IPS DF 4.7 (cell line): ENCODE results near the gene LSMEM2.
"Not testable (repeated sequence)": the region's sequence is repeated elsewhere in the genome, so short reads cannot be mapped to it uniquely, and the experiment has no call there.

Source experiments
- DNase-seq: peaks from one replicate; pipeline ENCODE4 v3.0.0-alpha.2; 2013; ENCODE audit warnings: low spot score; ENCODE audit errors: extremely low read depth

LSMEM2 gene

DNA sequence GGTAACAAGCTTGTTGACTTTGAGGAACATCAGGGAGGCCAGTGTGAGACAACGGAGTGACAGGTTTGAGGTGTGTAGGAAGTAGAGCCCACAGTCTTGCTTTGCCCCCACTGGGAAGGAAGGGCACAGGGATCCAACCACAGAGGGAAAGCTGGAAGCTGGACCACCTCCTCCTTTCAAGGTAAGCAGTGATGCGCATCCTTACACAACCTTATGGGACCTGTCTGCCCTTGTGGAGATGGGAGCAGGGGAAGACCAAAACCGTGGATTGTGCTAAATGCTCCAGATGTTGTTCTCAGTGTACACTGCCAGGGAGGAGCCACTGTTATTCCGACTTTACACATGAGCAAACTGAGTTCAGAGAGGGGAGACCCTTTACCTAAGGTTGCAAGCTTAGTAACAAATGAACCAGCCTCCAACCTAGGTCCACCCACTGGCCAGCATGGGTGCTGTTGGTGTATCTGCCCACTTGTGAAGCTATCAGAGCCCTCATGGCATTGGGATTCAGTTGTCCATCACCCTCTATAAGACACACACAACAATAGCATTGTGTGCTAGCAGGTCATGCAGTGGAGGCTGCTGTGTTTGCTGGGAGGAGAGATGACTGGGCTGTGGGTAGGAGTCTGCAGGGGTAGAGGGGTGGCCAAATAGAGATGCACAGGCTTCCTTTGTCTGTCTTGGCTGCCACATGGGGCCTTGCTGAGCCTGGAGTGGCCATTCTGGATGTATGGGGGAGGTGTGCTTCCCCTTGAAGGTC, 586 bp upstream of the LSMEM2 start:
- no peak for DNase-seq

DNA sequence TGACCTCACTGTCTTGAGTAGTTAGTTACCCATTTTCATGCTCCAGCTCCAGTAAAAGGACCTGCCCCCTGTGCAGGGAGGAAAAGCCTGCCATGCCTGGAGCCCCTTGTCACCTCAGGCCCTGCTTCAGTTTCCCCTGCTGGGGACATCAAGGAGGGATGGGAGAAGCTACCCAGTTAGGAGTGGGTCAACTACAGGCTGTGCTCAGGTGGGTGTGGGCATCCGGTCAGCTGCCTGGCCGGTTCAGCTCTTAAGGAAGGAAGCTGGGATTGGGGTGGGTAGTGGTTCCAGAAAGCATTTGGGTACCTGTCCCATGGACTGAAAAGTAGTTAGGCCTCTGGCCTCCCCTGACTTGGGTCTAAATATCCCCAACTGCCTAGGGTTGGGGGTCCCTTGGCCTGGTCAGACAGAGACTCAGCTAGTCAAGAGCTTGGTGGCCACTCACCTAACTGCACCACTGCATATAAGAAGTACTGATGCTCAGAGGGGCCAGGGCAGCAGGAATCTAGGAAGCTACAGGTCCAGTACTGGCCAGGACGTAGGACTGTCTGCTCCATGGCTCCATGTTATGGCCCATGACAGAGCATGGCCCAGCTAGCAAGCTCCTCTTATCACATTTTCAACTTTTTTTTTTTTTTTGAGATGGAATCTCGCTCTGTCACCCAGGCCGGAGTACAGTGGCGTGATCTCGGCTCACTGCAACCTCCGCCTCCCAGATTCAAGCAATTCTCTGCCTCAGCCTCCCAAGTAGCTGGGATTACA, 549 bp downstream of the LSMEM2 start:
- no peak for DNase-seq

DNA sequence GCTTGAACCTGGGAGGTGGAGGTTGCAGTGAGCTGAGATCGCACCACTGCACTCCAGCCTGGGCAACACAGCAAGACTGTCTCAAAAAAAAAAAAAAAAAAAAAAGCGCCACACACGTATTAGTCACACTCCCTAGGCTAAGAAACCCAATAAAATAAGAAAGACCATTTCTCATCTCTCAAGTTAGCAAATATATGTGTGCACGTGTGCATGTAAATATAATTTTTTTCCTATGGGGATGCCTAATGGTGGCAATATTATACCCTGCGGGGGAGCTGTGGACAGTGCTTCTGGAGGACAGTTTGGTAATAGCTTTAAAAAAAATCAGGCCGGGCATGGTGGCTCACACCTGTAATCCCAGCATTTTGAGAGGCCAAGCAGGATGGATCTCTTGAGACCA, 5.2 kb downstream of the LSMEM2 start:
- DNase-seq, result not testable (repeated sequence)

DNA sequence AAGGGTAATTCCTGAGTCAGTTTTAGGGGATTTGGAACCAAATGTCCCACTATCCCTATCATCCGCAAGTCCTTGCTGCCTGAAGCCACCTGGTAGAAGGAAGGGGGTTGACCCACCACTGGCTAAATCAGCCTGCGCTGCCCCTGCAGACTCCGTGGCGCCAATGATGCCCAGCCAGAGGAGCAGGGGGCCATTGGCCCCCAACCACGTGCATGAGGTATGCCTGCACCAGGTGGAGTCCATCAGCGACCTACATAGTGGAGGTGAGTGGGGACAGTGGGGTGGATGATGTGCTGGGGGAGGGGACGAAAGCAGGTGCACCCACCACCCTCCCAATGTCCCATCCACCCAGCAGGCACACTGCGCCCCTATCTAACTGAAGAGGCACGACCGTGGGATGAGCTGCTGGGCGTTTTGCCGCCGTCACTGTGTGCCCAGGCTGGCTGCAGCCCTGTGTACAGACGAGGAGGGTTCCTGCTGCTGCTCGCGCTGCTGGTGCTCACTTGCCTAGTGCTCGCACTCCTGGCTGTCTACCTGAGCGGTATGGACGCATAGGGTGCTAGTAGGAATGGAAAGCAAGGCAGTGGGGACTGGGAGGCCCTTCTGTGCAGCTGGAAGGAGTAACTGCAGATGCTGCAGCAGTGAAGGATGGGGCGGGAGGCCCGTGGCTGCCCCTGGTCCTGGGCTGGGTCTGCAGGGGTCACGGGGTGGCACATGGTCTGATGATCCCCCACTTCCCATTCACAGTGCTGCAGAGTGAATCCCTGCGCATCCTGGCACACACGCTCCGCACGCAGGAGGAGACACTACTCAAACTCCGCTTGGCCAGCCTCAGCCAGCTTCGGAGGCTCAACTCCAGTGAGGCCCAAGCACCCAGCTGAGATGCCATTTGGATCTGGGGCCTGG, 7.7 kb downstream of the LSMEM2 start:
- DNase-seq, result no peak

DNA sequence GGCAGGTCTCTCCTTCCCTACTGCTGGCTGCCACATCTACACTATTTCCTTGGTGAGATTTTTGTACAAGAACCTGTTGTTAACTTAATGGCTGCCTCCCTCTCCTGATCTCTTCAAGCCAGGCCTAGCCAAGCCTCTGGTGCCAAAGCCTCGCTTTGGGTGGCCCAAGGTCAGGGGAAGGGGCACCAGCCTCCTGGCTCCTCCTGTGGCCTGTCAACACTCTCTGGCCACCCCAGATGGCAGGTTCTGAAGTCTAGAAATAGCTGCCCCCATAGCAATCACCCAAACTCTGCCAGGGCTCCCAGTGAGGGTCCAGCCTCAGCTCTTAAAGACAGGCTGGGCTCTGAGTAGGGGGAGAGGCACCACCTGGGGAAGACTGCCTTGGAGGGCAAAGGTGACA, 8.4 kb downstream of the LSMEM2 start:
- DNase-seq, result no peak

DNA sequence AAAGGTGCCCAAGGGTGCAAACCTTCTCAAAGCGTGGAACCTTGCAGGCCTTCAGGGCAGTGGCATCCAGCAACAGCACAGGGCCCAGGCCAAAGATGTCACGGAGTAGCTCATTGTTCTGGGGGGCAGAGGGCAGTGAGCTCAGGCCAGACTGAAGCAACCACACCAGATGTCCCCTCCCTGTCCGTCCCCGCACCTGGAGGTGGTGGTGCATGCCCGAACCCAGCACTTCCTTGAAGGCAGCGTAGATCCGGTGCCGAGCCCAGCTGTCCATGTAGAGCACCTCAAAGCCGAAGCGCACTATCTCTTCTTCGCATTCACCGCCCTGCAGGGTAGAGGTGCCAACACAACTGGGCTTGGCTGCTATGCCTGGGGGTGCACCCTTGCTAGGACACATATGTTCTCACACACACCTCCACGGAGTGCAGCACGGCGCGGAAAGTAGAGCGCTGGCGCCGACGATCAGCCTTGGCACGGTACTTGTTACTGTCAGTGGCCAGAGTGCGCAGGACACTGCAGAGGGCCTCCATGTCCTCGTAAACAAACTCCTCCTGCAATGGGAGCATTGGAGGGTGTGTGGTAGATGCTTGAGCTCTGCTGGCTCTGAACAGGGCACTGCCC, 9.6 kb downstream of the LSMEM2 start:
- DNase-seq, result no peak

DNA sequence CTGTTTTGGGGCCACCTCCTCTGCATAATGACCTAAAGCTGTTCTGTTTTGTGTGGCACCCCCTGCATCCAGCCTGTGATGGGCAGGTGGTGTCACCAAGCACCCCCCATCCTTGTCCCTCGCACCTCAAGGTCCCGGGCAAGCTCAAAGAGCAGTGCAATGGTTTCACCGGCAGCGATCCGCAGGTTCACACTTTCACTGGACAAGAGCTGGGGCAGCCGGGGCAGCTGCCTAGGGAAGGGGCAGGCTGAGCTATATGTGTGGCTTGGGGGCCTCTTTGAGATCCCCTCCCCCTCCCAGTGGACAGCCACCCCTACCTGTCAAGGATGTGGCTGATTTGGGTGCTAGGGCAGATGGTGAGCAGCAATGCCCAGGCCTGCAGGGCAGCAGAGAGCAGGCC, 10.2 kb downstream of the LSMEM2 start:
- DNase-seq, result no peak

DNA sequence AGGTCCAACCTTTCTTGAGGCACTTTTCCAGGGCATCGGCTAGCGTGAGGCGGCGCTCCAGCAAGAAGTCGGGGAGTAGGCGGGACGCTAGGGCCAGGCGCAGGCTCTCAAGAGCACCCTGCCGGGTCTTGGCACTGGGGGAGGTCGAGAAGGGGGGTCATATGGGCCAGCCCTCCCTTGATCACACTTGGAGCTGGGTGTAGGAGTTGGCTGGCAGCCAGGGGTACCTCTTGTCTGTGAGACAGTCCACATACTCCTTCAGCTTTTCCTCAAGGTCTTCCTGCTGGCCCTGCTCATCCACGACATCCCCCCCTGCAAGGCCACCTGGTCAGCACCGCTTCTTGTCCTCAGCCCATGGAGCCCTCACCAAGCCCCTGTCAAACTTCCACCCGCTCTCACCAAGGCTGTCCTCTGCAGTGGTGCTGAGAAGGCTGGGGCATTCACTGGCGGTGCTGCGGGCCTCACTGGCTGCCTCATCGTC, 11.3 kb downstream of the LSMEM2 start:
- no peak for DNase-seq

DNA sequence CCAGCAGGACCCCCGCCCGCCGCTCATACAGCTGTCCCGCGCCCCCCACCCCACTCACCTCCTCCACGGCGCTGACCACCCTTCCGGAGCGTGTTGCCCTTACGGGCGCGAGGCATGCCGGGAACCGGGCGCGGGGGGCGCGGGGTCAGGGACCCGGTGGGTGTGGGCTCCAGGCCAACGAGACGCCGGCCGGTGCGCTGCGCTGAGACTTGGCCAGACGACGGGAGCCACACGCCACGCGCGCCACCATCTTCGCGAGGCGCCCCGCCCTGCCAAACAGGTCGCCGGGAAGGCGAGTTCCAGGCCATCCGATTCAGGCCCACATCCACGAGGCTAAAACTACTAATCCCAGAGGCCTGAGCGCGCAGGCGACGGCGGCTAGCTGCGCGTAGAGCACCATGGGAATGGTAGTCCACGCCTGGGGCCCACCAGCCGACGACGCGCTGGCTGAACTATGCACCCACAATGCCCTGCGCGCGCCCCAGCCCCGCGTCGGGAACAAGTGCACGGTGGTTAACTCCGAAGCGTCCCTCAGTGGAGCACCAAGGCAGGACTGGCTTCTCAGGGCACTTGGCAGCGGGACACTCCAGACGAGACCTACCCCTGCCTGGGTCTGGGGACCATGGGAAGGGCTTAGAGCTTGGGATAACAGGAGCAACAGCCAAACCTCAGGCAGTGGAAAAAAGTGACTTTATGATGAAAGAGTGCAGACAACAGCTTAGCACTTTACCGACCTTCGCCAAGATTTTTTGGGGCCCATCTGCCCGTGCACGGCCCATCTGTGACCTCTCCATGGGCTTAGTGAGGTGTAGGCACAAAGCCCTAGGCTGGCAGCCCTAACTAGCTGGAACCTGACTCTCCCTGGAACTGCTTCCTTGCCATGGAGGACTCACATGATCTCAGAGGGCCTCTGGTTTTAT, 13.5 kb downstream of the LSMEM2 start, which contains the start of gene IFRD2:
Gene IFRD2 (minus strand): TSS at position 271 of the 920 bp plus-strand sequence. CDS start 155 bp downstream, at position 116.
- DNase-seq, result no peak

DNA sequence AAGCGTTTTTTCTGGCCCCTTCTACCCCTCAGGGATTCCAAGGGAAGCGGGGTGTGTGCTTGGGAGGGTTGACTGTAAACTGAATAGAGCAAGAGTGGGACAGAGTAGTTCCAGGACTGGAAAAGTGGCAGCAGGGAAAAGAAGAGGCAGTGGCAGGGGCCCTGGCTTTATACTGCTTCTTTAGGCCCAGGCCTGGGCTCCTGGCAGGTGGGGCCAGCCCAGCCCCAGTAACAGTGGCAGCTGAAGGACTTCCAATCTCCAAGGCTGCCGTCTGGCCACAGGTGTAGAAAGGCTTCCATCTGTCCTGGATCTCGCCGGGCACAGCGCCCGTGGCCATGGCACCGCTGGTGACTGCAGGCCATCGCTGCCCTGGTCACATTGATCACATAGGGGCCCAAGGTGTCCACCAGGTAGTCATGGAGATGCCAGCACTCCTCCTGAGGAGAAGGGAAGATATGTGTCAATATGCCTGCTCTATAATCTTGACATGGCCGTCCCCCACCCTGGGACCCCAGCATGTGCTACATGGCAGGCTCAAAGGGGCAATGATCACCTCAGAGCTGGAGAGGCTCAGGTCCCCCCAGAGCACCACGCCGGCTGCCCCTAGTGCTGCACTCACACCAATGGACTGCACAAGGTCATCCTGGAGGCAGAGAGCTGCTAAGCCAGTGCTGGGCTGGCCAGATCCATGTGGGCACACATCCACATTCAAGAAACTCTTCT, 14.4 kb downstream of the LSMEM2 start:
- no peak for DNase-seq

DNA sequence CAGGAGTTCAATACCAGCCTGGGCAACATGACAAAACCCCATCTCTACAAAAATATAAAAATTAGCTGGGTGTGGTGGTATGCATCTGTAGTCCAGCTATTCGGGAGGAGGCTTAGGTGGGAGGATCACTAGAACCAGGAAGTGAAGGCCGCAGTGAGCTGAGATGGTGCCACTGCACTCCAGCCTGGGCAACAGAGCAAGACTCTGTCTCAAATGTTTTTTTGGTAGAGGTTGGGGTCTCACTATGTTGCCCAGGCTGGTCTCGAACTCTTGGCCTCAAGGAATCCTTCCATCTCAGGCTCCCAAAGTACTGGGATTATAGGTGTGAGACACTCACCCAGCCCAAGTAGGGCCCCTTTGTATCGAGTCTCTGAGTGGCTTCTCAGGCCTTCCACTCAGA, 15.2 kb downstream of the LSMEM2 start:
- DNase-seq, result no peak

DNA sequence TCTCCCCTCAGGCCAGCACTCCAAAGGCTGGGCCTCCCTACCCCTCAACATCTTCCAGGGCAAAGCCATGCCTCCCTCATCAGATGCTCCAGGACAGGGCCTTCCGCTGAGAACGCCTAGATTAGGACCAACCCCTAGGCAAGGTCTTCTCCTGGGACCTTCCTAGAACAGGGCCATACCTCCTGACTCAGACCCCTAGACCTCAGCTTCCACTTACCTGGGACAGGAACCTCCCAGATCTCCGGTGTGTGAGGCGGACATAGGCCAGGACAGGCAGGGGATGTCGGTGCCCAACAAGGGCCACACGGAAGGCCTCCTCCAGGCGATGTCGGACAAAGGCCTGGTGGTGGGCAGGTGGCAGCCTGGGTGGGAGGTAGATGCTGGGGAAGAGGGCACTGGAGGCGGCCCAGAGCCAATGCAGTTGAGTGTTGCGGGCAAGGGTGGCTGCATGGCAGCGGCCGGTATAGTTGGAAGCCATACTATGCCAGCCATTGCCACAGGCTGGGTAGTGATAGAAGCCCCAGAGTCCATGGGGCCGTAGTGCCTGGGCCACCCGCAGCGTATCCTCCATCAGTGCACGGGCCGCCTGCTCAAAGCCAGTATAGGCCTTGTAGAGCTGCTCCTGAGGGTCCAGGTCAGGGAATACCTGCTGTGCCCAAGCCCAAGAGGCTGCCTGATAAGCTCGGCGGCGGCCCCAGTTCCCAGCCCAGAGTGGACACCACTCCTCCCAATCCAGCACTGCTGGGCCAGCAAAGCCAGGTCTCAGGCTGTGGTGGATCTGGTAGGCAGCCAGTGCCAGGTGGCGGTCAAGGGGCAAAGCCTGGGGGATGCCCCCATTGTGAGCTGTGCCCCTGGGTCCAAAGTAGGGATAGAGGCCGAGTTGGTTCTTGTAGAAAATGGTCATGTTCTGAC, 15.9 kb downstream of the LSMEM2 start:
- no peak for DNase-seq

DNA sequence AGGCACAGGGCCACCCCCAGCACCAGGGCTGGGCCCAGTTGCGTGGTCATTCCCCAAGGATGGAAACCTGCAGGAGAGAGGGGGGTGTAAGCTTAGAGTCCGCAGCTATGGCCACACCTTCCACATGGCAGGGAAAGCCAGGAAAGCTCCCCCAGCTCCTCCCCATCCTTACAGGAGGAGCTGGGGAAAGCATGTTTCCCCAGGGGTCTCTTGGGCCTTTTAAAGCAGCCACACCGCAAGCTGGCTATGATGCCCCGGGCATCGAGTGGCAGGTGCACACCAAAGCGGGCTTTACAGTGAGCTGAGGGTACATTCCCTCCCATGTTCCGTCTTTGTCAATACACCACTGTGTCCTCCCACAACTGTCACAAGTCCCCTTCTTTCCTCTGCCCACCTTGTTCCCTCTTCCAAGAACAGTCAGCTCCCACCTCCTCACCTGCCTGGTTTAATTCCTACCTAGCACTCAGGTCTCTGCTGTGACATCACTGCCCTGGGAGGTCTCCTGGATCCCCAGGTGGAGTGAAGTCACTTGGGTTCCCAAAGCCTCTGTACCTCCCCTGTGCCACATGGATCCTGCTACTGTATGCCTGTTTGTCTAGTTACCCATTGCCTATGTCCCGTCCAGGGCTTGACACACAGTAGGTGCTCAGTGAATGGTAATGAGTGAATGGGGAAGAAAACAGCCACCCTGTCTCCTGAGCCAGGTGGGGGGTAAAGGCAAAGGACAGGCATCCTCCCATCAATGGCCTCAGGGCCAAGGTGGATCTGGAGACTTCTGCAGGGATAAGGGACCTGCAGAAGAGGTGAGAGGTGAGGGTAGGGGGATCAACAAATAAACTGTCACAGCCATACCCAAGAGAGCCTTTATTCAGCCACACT, 16.9 kb downstream of the LSMEM2 start:
- DNase-seq, result no peak

DNA sequence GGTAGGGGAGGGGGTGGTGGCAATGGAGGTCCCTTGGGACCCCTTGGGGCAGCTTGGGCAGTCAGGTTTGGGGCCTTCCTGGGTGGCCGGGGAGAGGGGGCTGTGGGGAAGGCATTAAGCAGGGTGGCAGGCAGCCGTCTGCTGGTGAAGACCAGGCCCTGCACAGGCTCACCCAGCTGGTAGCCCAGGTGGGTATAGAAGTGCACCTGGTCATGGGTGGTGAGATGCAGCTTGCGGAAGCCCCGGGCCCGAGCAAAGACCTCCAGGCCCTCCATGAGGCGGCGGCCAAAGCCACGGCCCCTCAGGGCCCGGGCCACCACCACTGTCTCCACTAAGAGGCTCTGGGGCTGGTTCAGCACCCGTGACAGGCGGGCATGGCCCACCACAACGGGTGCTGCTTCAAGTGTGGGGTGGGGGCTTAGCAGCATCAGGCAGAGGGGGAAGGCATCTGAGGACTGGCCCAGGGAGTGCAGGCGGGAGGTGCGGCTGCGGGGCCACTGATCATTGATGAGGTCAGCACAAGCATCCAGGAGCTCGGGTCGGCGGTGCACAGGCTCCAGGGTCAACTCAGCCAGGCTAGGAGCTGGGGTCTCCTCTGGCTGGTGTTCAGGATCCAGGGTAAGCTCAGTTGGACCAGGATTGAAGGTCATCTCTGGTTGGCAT, 18.0 kb downstream of the LSMEM2 start:
- no peak for DNase-seq

DNA sequence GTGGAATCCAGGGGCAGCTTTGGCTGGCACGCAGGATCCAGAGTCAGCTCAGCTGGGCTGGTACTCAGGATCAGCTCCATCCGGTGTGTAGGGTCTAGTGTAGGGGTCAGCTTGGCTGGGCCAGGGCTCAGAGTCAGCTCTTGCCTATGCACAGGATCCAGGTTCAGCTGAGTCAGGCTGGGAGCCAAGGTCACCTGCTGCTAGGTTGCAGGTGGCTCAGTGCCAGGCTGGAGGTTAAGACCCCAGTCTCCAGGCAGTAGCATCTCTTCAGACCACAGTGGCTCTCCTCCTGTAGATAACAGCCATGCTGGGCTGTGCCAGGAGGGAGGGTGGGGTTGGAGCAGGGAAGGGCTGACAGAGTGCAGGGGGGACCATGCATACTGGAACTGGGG, 18.5 kb downstream of the LSMEM2 start:
- DNase-seq, result no peak

DNA sequence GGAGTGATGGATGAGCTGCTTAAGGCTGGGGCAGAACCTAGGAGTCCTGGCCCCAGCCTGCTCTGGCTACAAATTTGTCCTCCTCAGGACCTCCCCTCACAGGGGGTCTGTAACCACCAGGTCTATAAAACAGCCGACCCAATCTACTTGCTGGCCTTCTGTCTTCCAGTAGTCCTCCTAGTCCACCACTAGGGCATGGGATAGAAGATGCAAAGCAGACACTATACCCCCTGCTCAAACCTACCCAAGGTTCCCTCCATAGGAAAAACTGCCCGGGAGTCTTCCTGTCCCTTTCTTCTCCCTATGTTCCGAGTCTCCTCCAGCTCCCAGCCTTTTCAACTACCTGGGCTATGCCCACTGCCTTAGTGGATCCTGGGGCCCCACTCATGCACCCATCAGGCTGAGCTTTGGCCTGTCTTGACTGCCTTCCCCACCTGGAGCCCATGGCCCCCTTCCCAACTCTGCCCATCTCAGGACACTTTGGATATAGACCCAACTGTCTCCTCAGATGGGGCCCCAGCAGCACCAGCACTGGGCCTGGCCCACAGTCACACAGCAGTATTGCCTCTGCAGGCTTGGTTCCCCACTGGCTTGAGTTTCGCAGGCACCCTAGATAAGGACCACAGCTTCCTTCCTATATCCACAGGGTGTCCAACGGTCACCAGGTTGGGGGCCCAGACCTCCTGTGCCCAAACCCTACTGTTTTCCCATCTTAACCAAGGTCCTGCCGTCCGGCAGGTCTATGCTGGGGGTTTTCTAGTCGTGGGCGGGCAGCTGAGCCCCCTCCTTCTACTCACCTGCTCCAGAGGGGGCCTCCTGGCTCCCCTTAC, 19.2 kb downstream of the LSMEM2 start:
- no peak for DNase-seq
